Stomach (tissue), 9 donors: ENCODE data around the gene SEPTIN2. TPM values are rescaled to one million over a fixed set of nuclear protein-coding genes. Genes with fewer than 3 reads are reported as not detected.
A peak's percentile ranks its signal among the peaks of the same experiment; 100 is the strongest.

Experiments
- DNase-seq, 2 donors: peaks; one replicate each; pipeline versions ENCODE4 v3.0.0 to v3.0.0-alpha.2; 2013 to 2019
- H3K27ac ChIP-seq, 5 donors: fragments of 200-600 bp in 4 of 5; sonication (generic) in 4 of 5; one replicate each; pipeline ENCODE4 v1.5.1; 2013 to 2019; ENCODE audit warnings: mild to moderate bottlenecking in 1 of 5, moderate library complexity in 1 of 5
- H3K27me3 ChIP-seq, 3 donors: fragments of 200-600 bp; sonication (generic); one replicate each; pipeline ENCODE4 v1.5.1; 2017 to 2019; ENCODE audit warnings: mixed run types in 1 of 3
- H3K36me3 ChIP-seq, 4 donors: fragments of 200-600 bp; sonication (generic); 1 replicate in 3 of 4; 2 replicates in 1 of 4; pipeline ENCODE4 v1.5.1; 2016 to 2019
- H3K4me1 ChIP-seq, 4 donors: fragments of 200-600 bp; sonication (generic); one replicate each; pipeline ENCODE4 v1.5.1; 2016 to 2019
- H3K4me3 ChIP-seq, 4 donors: fragments of 200-600 bp; sonication (generic) in 3 of 4; one replicate each; pipeline ENCODE4 v1.5.1; 2016 to 2019; ENCODE audit warnings: mild to moderate bottlenecking in 1 of 4
- H3K9me3 ChIP-seq, 4 donors: fragments of 200-600 bp; sonication (generic); one replicate each; pipeline ENCODE4 v1.5.1; 2016 to 2019
- EP300 ChIP-seq: sonication (generic); formaldehyde crosslinking; IDR thresholded peaks from one replicate; pipeline ENCODE4 v1.6.1; 2017; ENCODE audit warnings: antibody characterized with exemption
- POLR2A ChIP-seq, 4 donors: fragments of 450-650 bp; IDR thresholded peaks; one replicate each; pipeline ENCODE4 v1.6.1; 2016; ENCODE audit warnings: antibody characterized with exemption in 4 of 4, control low read depth in 2 of 4, mild to moderate bottlenecking in 1 of 4, moderate library complexity in 1 of 4
- POLR2AphosphoS5 ChIP-seq, 3 donors: sonication (generic); formaldehyde crosslinking; IDR thresholded peaks; one replicate each; pipeline ENCODE4 v1.6.1; 2016; ENCODE audit warnings: antibody characterized with exemption in 3 of 3
- WGBS, 5 donors: extraction: QIAGEN DNeasy Blood & Tissue Kit in 3 of 5; methylation state at CpG; one replicate each; pipeline versions ENCODE4 v1.1.5 to v1.1.7; 2013 to 2018; 5-methylcytosine and 5-hydroxymethylcytosine counted together
- intact Hi-C: fragments of 100-400 bp; cut with DNase I; formaldehyde crosslinking; loops from one replicate; pipeline ENCODE4 v1.15.1; 2023; ENCODE audit warnings: low total_unique reads
- polyA plus RNA-seq, 3 donors: library from polyadenylated mRNA; stranded (reverse); fragments of 200-250 nt; gene quantifications; one replicate each; pipeline ENCODE4 v1.2.3, GENCODE V29; 2013
- total RNA-seq, 5 donors: library from RNA; depleted of rRNA; stranded (reverse); fragments of >200 nt; gene quantifications; one replicate each; pipeline versions ENCODE4 v1.1.0 to v1.2.3, GENCODE V29; 2014 to 2016
- TF ChIP-seq, protein P1 (sequence below), 7 experiments: fragments of 450-650 bp in 4 of 7; fragments of 200-600 bp in 3 of 7; sonication (generic) in 3 of 7; IDR thresholded peaks; one replicate each; pipeline ENCODE4 v1.5.1; 2016 to 2019; ENCODE audit warnings: antibody characterized with exemption in 7 of 7, control low read depth in 2 of 7, mild to moderate bottlenecking in 1 of 7
- donor health status: healthy with polysubstance abuse.
- donor health status: Bipolar disorder and iron deficiency.
- donor health status: healthy.

Gene SEPTIN2
- total and polyA plus RNA-seq, 8 donors, result 88.7 to 603 (median 208) TPM

DNA sequence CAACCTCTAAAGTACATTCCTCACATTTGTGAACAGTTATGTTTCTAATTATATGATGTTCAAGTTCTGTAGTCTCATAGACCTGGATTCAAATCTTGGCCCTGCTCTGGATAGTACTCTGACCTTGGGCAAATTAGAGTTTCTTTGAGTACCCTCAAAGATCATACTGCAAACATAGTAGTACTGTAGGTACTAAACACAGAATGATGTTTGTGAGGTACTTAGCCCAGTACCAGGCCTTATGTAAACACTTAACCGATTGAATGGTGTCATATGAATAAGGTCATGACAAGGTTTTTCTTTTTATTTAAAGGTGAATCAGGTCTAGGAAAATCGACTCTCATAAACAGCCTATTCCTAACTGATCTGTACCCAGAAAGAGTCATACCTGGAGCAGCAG, 19.1 kb downstream of the SEPTIN2 start:
- H3K27me3 ChIP-seq, result no peaks in the 10 kb centered on the region
- intact Hi-C loops, result no loop called here
- WGBS, 5 donors, result 46 to 69% (median 52%) methylated on average over 2 of the region's 2 CpGs
- TF ChIP-seq POLR2A (IDR thresholded peaks at IDR 0.05) (no peak), POLR2AphosphoS5 (IDR thresholded peaks at IDR 0.05) (no peak), EP300 (no peak)
- TF ChIP-seq, protein P1, sequence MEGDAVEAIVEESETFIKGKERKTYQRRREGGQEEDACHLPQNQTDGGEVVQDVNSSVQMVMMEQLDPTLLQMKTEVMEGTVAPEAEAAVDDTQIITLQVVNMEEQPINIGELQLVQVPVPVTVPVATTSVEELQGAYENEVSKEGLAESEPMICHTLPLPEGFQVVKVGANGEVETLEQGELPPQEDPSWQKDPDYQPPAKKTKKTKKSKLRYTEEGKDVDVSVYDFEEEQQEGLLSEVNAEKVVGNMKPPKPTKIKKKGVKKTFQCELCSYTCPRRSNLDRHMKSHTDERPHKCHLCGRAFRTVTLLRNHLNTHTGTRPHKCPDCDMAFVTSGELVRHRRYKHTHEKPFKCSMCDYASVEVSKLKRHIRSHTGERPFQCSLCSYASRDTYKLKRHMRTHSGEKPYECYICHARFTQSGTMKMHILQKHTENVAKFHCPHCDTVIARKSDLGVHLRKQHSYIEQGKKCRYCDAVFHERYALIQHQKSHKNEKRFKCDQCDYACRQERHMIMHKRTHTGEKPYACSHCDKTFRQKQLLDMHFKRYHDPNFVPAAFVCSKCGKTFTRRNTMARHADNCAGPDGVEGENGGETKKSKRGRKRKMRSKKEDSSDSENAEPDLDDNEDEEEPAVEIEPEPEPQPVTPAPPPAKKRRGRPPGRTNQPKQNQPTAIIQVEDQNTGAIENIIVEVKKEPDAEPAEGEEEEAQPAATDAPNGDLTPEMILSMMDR (IDR thresholded peaks at IDR 0.05), result no peak
- H3K9me3 ChIP-seq, result no peaks in the 10 kb centered on the region
- DNase-seq, result no peak
- H3K4me3 ChIP-seq, result no peak overlapping the region
- H3K4me1 ChIP-seq, result peaks cover 5 to 22% (median 15%) of the 10 kb centered on the region in 4 donors
- H3K27ac ChIP-seq, result no peak overlapping the region
- H3K36me3 ChIP-seq, result peaks cover 29 to 80% (median 69%) of the 10 kb centered on the region in 4 donors

DNA sequence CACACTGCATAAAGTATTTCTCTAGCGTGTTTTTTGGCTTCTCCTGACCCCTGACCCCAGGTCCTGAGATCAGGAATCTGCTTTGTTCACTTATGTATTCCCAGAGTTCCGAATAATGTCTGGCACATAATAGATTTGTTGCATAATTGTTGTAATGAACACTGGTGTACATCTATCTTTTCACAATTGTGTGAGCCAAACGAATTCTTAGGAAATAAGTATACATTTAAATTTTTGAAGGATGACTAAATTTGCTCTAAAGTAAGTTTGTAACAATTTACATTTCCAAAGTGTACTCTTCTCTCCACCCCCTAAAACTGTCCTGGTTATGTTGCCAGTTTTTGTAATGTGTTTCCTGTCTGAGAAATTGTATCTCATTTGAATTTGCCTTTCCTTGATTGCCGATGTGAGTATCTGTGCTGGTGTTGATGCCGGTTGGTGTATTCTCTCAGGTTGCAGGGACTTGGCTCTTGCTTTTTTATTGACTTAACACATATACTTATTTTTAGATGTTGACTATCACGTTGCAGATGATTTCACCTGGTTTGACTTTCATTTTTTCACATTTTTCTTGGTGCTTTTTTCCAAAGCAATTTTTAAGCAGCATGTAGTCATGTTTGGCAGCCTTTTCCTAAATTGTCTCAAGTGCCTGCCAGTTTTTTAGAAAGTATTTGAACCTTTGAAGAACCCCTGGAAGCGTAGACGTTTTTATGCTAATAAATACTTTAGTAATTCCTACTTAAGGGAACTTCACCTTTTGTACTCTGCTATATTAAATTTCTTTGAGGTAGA, 24.3 kb downstream of the SEPTIN2 start:
- H3K4me1 ChIP-seq, result peaks cover 5 to 27% (median 15%) of the 10 kb centered on the region in 4 donors
- intact Hi-C loops, result no loop called here
- 47 to 60% (median 52%) methylated on average over 8 of the region's 8 CpGs for WGBS, 5 donors
- TF ChIP-seq, protein P1 (IDR thresholded peaks at IDR 0.05), result no peak
- no peak for TF ChIP-seq EP300
- no peak for TF ChIP-seq POLR2A (IDR thresholded peaks at IDR 0.05)
- TF ChIP-seq POLR2AphosphoS5 (IDR thresholded peaks at IDR 0.05), result no peak
- H3K27ac ChIP-seq, result peak overlapping the region in 3 of 5 donors; percentile 30 to 61 (median 56)
- no peak overlapping the region for H3K4me3 ChIP-seq
- DNase-seq, result no peak
- H3K36me3 ChIP-seq, result peaks cover 56 to 95% (median 95%) of the 10 kb centered on the region in 4 donors
- no peaks in the 10 kb centered on the region for H3K9me3 ChIP-seq
- no peaks in the 10 kb centered on the region for H3K27me3 ChIP-seq

DNA sequence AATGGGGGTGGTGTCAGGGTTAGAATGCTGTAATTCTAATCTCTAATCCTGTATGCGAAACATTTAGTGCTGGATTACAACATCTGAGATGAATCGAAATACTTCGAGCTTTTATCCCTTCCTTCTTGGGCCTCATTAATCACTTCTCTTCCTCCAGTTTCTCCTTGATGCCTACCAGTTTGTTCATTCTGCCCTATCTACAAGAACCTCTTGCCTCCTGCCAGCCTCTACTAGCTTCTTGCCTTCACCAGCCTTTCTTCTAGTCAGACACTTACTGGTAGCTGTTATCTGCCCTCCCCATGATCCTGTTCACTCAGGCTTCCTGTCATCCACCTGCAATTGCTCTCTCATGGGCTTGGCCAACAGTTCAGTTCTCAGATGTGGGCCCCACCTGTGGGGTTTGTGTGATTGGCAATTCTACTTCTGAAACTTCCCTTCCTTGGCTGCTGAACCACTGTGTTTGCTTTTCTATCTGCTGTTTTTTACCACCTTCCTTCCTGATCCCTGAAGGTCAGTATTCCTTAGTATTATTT, 25.0 kb downstream of the SEPTIN2 start:
- TF ChIP-seq POLR2AphosphoS5 (IDR thresholded peaks at IDR 0.05) (no peak), POLR2A (IDR thresholded peaks at IDR 0.05) (no peak), EP300 (no peak)
- TF ChIP-seq, protein P1 (IDR thresholded peaks at IDR 0.05), result no peak
- intact Hi-C loops, result no loop called here
- H3K27me3 ChIP-seq, result no peaks in the 10 kb centered on the region
- H3K27ac ChIP-seq, result peak overlapping the region in 4 of 5 donors; percentile 30 to 61 (median 47)
- peak in 1 of 2 donors; percentile 28 for DNase-seq
- no peak overlapping the region for H3K4me3 ChIP-seq
- H3K36me3 ChIP-seq, result peaks cover 59 to 95% (median 95%) of the 10 kb centered on the region in 4 donors
- H3K4me1 ChIP-seq, result peaks cover 5 to 27% (median 15%) of the 10 kb centered on the region in 4 donors
- H3K9me3 ChIP-seq, result no peaks in the 10 kb centered on the region
- 72 to 90% (median 85%) methylated on average over 3 of the region's 3 CpGs for WGBS, 5 donors

DNA sequence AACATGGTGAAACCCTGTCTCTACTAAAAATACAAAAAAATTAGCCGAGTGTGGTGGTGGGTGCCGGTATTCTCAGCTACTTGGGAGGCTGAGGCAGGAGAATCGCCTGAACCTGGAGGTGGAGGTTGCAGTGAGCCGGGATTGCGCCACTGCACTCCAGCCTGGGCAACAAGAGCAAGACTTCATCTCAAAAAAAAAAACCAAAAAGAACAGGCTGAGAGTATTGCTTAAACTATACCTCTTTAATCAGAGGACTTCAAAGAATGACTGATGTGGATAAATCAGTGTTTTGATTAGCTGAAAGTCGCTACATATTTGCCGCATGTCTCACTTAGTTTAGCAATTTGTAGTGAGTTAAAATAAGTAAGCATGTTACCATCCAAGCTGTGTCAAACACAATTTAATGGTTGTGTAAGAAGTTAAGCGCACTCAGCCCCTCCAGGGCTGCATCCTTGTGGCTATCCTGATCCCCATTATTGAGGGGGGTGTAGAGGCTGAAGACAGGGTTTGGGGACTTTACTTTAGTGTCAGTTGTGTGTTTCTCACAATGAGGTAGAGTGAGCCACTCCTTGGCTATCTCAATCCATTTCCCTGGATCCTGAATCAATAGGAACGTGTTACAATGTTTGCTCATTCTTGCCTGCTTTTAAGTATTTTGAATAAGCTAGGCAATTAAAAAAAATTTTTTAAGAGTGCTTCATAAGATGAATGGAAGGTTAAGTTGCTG, 29.4 kb downstream of the SEPTIN2 start:
- no peak for DNase-seq
- TF ChIP-seq EP300, result no peak
- TF ChIP-seq, protein P1 (IDR thresholded peaks at IDR 0.05), result no peak
- no peak for TF ChIP-seq POLR2AphosphoS5 (IDR thresholded peaks at IDR 0.05)
- no peak for TF ChIP-seq POLR2A (IDR thresholded peaks at IDR 0.05)
- H3K27me3 ChIP-seq, result no peaks in the 10 kb centered on the region
- H3K4me1 ChIP-seq, result peaks cover 0 to 17% (median 9%) of the 10 kb centered on the region in 4 donors
- intact Hi-C loops, result no loop called here
- H3K27ac ChIP-seq, result no peak overlapping the region
- no peak overlapping the region for H3K4me3 ChIP-seq
- H3K36me3 ChIP-seq, result peaks cover 77 to 100% (median 100%) of the 10 kb centered on the region in 4 donors
- 80 to 91% (median 84%) methylated on average over 9 of the region's 9 CpGs for WGBS, 5 donors
- no peaks in the 10 kb centered on the region for H3K9me3 ChIP-seq
